LNCaP clone FGC (cell line): Measurements from ENCODE around the gene TTC8.

Source experiments
- DNase-seq: peaks from one replicate; pipeline ENCODE4 v3.0.0-alpha.2; 2011; ENCODE audit warnings: low read depth
- H3K4me3 ChIP-seq: 2 replicates; pipeline ENCODE4 v1.5.1; 2011; ENCODE audit warnings: mild to moderate bottlenecking, low read depth, low read length, control low read depth
- CTCF ChIP-seq: IDR thresholded peaks from 2 replicates; pipeline ENCODE4 v1.5.1; 2012; ENCODE audit warnings: mild to moderate bottlenecking; ENCODE audit not compliant: control insufficient read depth, insufficient read depth; ENCODE audit errors: extremely low read depth

Gene TTC8

GRCh38 chr14:88914956-88915355 is 90.5 kb downstream of the TTC8 start:
- H3K4me3 ChIP-seq, result no peak overlapping the region
- no peak for DNase-seq
- TF ChIP-seq CTCF, result no peak

GRCh38 chr14:88919502-88919901 is 95.1 kb downstream of the TTC8 start:
- H3K4me3 ChIP-seq, result no peak overlapping the region
- no peak for DNase-seq
- TF ChIP-seq CTCF, result no peak
